GM19455 (cell line): ENCODE measurements around the gene IFNA14.
"Not testable (repeated sequence)": the region's sequence is repeated elsewhere in the genome, so short reads cannot be mapped to it uniquely, and the experiment has no call there.

Experiments used
- ATAC-seq: cut with Tn5 transposase; IDR thresholded peaks from one replicate; pipeline ENCODE4 v1.9.1; 2021; ENCODE audit not compliant: unreplicated experiment

Gene IFNA14

GRCh38 chr9:21239911-21240310 is at the start of gene IFNA14:
Gene IFNA14, minus strand, starts transcription at chr9:21240005. Its CDS starts 70 bp downstream, at chr9:21239935.
- no peak for ATAC-seq

- no peak for ATAC-seq
These were observed 47.5 kb upstream of the IFNA14 start for GRCh38 chr9:21287280-21287679.

GRCh38 chr9:21286659-21287058 is 46.9 kb upstream of the IFNA14 start:
- ATAC-seq: no peak

- ATAC-seq: no peak
These were observed 46.3 kb upstream of the IFNA14 start for GRCh38 chr9:21286099-21286498.

- ATAC-seq: no peak
These were observed 41.5 kb upstream of the IFNA14 start for GRCh38 chr9:21281275-21281674.

- no peak for ATAC-seq
These were observed 28.5 kb upstream of the IFNA14 start for GRCh38 chr9:21268347-21268657.

- ATAC-seq: peak; percentile 52
These were observed 27.9 kb upstream of the IFNA14 start for GRCh38 chr9:21267485-21268346.

GRCh38 chr9:21266733-21267484 is 27.1 kb upstream of the IFNA14 start:
- ATAC-seq: no peak

GRCh38 chr9:21265421-21266189 is 25.8 kb upstream of the IFNA14 start:
- no peak for ATAC-seq

- ATAC-seq: no peak
These were observed 15.9 kb upstream of the IFNA14 start for GRCh38 chr9:21255538-21256212.

- peak; percentile 69 for ATAC-seq
These were observed 13.1 kb upstream of the IFNA14 start for GRCh38 chr9:21252721-21253547.

GRCh38 chr9:21251638-21252037 is 11.8 kb upstream of the IFNA14 start:
- no peak for ATAC-seq

- no peak for ATAC-seq
These were observed 11.4 kb upstream of the IFNA14 start for GRCh38 chr9:21251190-21251589.

- no peak for ATAC-seq
These were observed 5.0 kb upstream of the IFNA14 start for GRCh38 chr9:21244836-21245235.

GRCh38 chr9:21236360-21236714 is 3.5 kb downstream of the IFNA14 start:
- not testable (repeated sequence) for ATAC-seq

- peak; percentile 74 for ATAC-seq
These were observed 4.1 kb downstream of the IFNA14 start for GRCh38 chr9:21235468-21236359.

GRCh38 chr9:21234153-21234687 is 5.6 kb downstream of the IFNA14 start:
- no peak for ATAC-seq

- ATAC-seq: no peak
These were observed 6.5 kb downstream of the IFNA14 start for GRCh38 chr9:21233258-21233657.

- ATAC-seq: no peak
These were observed 11.7 kb downstream of the IFNA14 start, which contains the start of gene IFNA17 for GRCh38 chr9:21228122-21228521. Gene IFNA17, minus strand, starts transcription at chr9:21228222. Its CDS starts 49 bp downstream, at chr9:21228173.
